Uterus (tissue), 2 donors: ENCODE results near the gene PAPSS2.

ENCODE experiments used
- CTCF ChIP-seq, 4 experiments: fragments of 200-600 bp in 2 of 4; fragments of 450-650 bp in 2 of 4; sonication (generic) in 2 of 4; IDR thresholded peaks; one replicate each; pipeline ENCODE4 v1.5.1; 2016 to 2019; ENCODE audit warnings: antibody characterized with exemption in 4 of 4, mild to moderate bottlenecking in 2 of 4, moderate library complexity in 1 of 4
- POLR2A ChIP-seq, 2 donors: fragments of 450-650 bp; IDR thresholded peaks; one replicate each; pipeline ENCODE4 v1.6.1; 2016; ENCODE audit warnings: antibody characterized with exemption in 2 of 2, mild to moderate bottlenecking in 1 of 2, moderate library complexity in 1 of 2

- TF ChIP-seq CTCF (IDR thresholded peaks at IDR 0.05) (no peak), POLR2A (IDR thresholded peaks at IDR 0.05) (no peak)
Observed at GRCh38 chr10:87677595-87677994, 17.9 kb downstream of the PAPSS2 start.
